Measurements from ENCODE around the gene NR3C1. TPM values are rescaled to one million over a fixed set of nuclear protein-coding genes. Genes with fewer than 3 reads are reported as not detected.

NR3C1 gene
- total RNA-seq, 1 experiment from 2014 or later = 31.4 TPM

DNA sequence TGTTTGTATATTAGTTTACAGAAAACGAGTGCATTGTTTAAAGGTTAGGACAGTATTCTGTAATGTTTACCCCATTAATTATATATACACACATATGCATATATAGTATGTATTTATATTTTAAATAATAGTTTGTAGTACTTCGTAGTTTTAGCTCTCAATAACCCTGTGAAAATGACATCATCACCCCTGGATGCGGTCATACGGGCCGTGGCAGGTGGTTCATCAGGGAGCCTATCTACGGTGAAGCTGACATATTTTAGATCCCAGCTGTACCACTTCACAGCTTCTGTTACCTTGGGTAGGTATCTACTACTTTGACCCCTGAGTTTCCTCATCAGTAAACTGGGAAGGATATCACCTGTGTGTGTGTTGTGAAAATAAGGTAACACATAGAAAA, 87.1 kb downstream of the NR3C1 start:
- WGBS (ENCODE audit: extremely low coverage, insufficient read length, low lambda C conversion rate) = no CpG with 5 or more reads among the region's 6 CpGs
- no peak for TF ChIP-seq CTCF (conservative IDR thresholded peaks at IDR 0.05)
- Histone ChIP-seq H2BK5ac (ENCODE audit: insufficient read length, low read length) (no peak overlapping the region), H2BK120ac (ENCODE audit: low read depth, low read length, poor library complexity, severe bottlenecking) (no peak overlapping the region), H3K23ac (ENCODE audit: insufficient read length, low read depth, low read length) (no peak overlapping the region), H3K4ac (ENCODE audit: low read depth, low read length) (no peak overlapping the region), H3K79me2 (ENCODE audit: insufficient read depth, low read length) (no peaks in the 10 kb centered on the region), H4K20me1 (ENCODE audit: control insufficient read depth, insufficient read depth, insufficient read length) (no peaks in the 10 kb centered on the region), H3K9ac (ENCODE audit: extremely low read depth, insufficient read length, low read length) (no peak overlapping the region), H2BK15ac (ENCODE audit: low read depth, low read length) (no peak overlapping the region), H3K4me1 (ENCODE audit: insufficient read depth, low read length) (no peaks in the 10 kb centered on the region), H3K56ac (ENCODE audit: insufficient read length, low read depth, low read length) (no peak overlapping the region), H4K5ac (ENCODE audit: insufficient read length, low read depth, low read length) (no peak overlapping the region), H3K23me2 (ENCODE audit: insufficient read length, low read depth, low read length, poor library complexity, severe bottlenecking) (no peaks in the 10 kb centered on the region), H3K27ac (ENCODE audit: insufficient read length, low read depth, low read length) (no peak overlapping the region), H3K14ac (ENCODE audit: insufficient read depth, low read length) (no peak overlapping the region), H4K8ac (replicated peaks; ENCODE audit: insufficient read length, low read depth, low read length) (no peak overlapping the region), H2AFZ (ENCODE audit: low read length) (no peak overlapping the region), H3K27me3 (ENCODE audit: insufficient read depth, low read length) (no peaks in the 10 kb centered on the region), H3K18ac (ENCODE audit: insufficient read length, low read depth, low read length) (no peak overlapping the region), H3K9me3 (ENCODE audit: control insufficient read depth, low read depth, low read length) (no peaks in the 10 kb centered on the region), H4K91ac (ENCODE audit: insufficient read length, low read depth, low read length) (no peak overlapping the region), H3T11ph (ENCODE audit: low read length) (no peak overlapping the region), H3K4me2 (ENCODE audit: insufficient read depth, insufficient read length, low read length) (no peak overlapping the region), H2BK20ac (ENCODE audit: low read depth, low read length, poor library complexity, severe bottlenecking) (no peak overlapping the region), H2BK12ac (ENCODE audit: insufficient read length, low read depth, low read length) (no peak overlapping the region), H2AK5ac (ENCODE audit: insufficient read length, low read length) (no peak overlapping the region), H3K79me1 (ENCODE audit: insufficient read depth, low read depth, low read length, poor library complexity, severe bottlenecking) (no peaks in the 10 kb centered on the region)
- Mint-ChIP-seq H3K4me1 (peaks cover 2 to 4% of the 10 kb centered on the region in 2 experiments; a peak in 3 of 4 replicates), H3K36me3 (ENCODE audit: insufficient read depth in 1 of 3, low read depth in 3 of 3) (peaks cover 6 to 11% (median 11%) of the 10 kb centered on the region in 3 experiments; a peak in 4 of 7 replicates), H3K27me3 (ENCODE audit: low read depth) (no peaks in the 10 kb centered on the region), H3K27ac (no peak overlapping the region), H3K4me3 (no peak overlapping the region), H3K9me3 (no peaks in the 10 kb centered on the region)
- DNase-seq = no peak

Data from H9 (cell line).